ENCODE results near the gene TUBA3D.
A peak's percentile ranks its signal among the peaks of the same experiment; 100 is the strongest.
"Not testable (repeated sequence)": the region's sequence is repeated elsewhere in the genome, so short reads cannot be mapped to it uniquely, and the experiment has no call there.

The TUBA3D gene

DNA sequence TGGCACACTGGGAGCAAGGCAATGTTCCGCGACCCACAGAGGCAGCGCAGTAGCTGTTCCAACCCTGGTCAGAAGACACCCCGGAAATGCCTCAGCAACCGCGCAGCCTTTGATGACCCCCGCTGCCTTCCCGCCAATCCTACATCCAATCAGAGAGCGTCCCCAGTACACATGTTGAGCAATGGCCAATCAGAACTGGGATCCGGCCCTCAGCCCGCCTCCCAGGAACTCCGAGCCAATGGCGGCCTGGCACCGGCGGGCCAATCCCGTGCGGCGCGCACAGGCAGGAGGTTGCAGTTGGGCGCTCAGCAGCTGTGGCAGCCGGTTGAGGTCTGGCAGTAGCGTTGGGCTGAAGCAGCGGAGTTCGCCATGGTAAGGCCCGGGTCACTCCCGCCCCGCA lies at the start of gene TUBA3D:
Gene TUBA3D (plus strand): TSS at position 289 of the 400 bp plus-strand sequence. CDS start 81 bp downstream, at position 370.
- H3K4me3 ChIP-seq (ENCODE audit: low read length) = no peak within 1 kb of the TSS
- no peak for TF ChIP-seq ZNF274 (IDR thresholded peaks at IDR 0.05; ENCODE audit: low read depth, low read length)

- no peak for TF ChIP-seq ZNF274 (IDR thresholded peaks at IDR 0.05; ENCODE audit: low read depth, low read length)
- no peak overlapping the region for H3K4me3 ChIP-seq (ENCODE audit: low read length)
Measured at GRCh38 chr2:131426727-131427126, 49.2 kb upstream of the TUBA3D start.

DNA sequence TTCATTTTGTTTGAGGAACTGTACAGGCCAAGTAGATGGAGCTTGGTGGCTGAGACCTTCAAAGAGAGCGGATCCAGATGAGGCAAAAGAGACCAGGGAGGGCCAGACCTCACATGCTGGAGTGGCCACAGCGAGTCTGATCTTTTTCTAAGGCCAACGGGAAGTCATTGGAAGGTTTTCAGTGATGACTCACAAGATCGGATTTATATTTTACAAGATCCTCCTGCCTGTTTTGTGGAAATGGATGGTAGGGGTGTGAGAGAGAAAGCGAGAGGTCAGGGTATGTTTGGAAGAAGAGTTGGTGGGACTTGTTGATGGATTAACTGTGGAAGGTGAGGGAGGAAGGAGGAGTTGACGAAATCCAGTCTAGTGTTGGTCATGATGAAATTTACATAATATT lies 44.6 kb upstream of the TUBA3D start:
- H3K4me3 ChIP-seq (ENCODE audit: low read length) = no peak overlapping the region
- TF ChIP-seq ZNF274 (IDR thresholded peaks at IDR 0.05; ENCODE audit: low read depth, low read length) = no peak

DNA sequence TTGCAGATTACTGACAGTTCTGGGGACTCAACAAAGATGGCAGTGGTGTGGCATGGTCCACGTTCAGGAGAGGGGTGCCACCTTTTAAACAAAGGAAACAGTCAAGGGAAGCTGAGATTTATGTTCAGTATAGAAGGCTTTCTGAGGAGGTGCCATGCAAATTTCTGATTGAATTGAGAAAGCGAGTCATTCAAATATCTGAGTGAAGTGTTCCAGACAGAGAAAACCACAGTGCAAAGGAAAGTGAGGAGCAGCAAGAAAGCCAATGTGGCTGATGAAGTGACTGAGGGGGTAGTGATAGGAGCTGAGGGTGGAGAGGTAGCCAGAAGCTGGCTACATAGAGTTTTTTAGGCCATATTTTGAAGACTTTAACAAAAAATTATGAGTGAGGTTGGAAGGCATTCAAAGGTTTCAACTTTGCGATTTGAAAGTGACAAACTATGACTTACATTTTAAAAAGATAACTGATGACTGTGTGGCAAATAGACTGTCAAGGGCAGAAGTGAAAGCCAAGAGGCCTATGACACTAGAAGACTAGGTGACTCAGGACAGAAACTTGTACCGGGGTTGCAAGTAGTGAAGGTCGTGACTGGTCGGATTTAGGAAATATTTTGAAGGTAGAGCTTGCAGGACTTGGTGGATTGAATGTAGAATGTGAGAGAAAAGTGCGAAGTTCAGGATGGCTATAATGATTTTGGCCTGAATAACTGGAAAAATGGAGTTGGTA lies 35.0 kb upstream of the TUBA3D start:
- H3K4me3 ChIP-seq (ENCODE audit: low read length) = not testable (repeated sequence)

DNA sequence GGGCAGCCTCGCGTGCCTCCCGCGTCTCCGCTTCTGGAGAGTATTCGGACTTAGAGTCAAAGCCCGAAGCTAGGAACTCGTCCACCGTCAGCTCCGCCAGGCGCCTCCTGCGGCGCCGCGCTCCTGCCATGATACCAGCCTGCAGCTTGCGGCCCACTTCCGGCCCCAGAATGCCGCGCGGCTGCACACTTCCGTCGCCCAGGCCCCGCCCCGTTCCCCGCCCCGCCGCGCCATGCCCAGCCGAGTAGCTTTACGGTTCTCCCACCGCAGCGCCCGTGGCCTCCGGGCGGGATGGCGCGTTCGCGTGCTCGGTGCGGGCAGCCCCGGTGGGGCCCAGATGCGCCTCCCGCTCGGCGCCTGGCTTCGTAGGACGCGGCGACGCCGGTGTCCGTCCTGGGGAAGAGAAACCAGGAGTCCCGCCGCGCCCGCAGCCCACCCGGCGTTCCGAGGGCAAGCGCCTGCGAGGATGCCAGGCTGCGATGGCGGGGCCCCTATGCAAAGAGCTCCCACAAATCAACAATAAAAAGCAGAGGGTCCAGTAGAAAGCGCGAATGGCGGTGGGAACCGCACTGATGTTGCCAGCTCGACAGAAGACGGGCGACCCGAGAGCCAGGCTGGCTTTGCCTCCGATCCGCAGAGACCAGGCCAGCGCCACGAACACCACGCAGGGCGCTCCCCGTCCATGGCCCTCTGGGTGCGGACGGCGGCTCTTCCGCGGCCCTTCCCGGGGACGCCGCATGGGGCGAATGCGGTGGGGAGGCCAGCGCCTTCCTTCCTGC lies 31.0 kb upstream of the TUBA3D start:
- peak overlapping the region; percentile 43; the same call in 1 of the 2 replicates for H3K4me3 ChIP-seq (ENCODE audit: low read length)

- not testable (repeated sequence) for H3K4me3 ChIP-seq (ENCODE audit: low read length)
Measured at GRCh38 chr2:131445515-131445797, 30.5 kb upstream of the TUBA3D start.

DNA sequence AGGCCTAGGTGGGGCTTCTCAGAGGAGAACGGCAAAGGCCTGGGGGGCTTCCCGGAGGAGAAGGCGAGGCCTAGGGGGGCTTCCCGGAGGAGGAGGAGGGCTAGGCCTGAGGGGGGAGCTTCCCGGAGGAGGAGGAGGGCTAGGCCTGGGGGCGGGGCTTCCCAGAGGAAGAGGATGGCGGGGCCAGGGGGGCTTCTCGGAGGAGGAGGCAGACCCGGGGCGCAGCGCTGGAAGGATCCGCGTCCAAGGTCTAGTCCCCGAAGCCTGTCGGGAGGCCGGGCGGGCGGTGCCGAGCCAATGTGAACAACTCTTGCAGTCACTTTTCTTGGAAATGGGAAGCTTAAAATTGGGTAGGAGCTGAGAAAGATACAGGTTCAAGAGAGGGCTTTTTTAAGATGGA lies 30.0 kb upstream of the TUBA3D start:
- H3K4me3 ChIP-seq (ENCODE audit: low read length) = no peak overlapping the region
- TF ChIP-seq ZNF274 (IDR thresholded peaks at IDR 0.05; ENCODE audit: low read depth, low read length) = no peak

- H3K4me3 ChIP-seq (ENCODE audit: low read length) = not testable (repeated sequence)
Measured at GRCh38 chr2:131447981-131448380, 27.9 kb upstream of the TUBA3D start.

GRCh38 chr2:131451265-131451949 lies 24.5 kb upstream of the TUBA3D start:
- H3K4me3 ChIP-seq (ENCODE audit: low read length) = not testable (repeated sequence)

DNA sequence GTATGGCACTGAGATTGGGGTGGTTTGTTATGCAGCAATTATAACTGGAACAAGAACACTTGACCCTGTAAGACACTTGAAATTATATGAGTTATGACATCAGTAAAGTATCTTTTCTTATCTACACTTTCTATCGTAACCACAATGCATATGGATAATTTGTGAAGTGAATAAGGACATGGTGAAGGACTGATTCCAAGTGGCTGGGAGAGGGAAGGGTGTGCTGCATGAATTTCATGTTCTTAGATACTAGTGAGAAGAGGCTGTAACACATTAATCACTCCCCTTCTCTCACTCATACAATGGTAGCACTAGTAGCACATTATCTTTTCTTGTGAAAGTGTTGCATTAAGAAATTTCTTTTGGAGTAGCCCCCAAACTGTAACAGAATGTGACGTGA lies 21.0 kb upstream of the TUBA3D start:
- not testable (repeated sequence) for H3K4me3 ChIP-seq (ENCODE audit: low read length)

- H3K4me3 ChIP-seq (ENCODE audit: low read length) = not testable (repeated sequence)
Measured at GRCh38 chr2:131467722-131468121, 8.2 kb upstream of the TUBA3D start.

DNA sequence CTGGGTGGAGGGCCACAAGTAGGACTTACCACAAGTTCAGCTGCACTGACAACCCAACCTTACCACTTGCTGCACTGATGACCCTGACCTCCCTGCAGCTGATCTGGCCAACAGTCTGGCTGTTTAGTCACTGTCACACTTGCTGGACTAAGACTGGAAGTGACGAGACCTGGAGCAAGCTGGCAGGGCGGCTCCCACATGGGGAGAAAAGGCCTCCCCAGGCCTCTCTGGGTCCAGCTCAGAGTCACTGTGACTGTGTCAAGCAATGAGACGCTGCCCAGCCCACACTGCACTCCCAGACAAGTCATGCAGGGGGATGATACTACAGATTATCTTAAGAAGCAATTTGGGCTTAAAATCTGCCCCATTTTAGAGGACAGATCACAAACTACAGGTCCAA lies 5.0 kb upstream of the TUBA3D start:
- H3K4me3 ChIP-seq (ENCODE audit: low read length) = not testable (repeated sequence)

DNA sequence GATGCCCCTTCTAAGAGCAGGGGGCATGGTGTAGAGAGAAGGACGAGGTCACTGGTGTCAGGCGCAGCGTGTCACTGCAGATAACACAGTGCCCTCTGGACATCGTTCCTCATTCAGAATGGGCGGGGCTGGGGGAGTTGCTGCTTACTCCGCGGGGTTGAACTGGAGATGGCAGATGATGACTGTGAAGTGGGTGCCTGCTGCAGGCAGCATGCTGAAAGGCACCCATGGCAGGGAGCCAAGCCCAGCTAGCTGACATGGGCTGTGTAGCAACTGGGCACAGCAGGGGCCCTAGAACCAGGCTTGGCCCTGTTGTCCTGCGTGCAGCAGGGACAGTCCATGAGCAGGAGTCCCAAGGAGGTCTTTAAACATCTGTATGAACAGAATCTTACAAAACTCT lies 4.3 kb upstream of the TUBA3D start:
- not testable (repeated sequence) for H3K4me3 ChIP-seq (ENCODE audit: low read length)

DNA sequence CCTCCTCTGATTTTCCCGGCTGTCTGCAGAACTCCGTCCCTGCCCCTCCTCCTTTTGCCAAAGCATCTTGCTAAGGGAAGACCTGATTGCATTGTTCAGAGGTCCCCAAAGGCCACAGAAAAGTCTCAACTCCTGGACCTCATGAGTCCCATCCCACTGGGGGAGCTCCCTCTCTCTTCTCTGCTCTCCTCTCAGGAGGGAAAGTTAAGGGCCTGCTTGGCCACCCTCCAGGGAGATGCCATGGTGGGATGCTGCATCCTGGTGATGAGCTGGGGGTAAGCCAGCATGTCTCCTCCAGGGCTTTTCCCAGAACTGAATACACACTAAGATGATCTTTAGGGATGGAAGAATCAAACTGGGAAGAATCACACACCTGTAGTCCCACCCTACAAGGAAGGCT lies 2.7 kb upstream of the TUBA3D start:
- not testable (repeated sequence) for H3K4me3 ChIP-seq (ENCODE audit: low read length)

DNA sequence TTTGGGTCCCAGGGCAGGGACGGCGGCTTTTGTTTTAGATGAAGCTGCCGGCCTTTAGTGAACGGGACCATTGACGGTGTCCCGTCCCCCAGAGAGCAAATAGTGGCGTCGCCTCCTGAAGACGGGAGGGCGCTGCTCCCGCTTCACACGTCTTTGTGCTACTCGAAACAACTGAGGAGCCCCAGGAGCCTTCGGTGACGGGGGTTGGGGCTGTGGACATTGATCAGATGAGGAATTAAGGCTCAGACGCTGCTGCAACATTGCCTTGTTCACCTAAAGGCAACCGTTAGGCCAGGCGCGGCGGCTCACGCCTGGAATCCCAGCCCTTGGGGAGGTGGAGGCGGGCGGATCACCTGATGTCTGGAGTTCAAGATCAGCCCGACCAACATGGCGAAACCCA lies 444 bp downstream of the TUBA3D start:
- not testable (repeated sequence) for H3K4me3 ChIP-seq (ENCODE audit: low read length)

GRCh38 chr2:131477227-131477626 lies 1.3 kb downstream of the TUBA3D start:
- not testable (repeated sequence) for H3K4me3 ChIP-seq (ENCODE audit: low read length)

DNA sequence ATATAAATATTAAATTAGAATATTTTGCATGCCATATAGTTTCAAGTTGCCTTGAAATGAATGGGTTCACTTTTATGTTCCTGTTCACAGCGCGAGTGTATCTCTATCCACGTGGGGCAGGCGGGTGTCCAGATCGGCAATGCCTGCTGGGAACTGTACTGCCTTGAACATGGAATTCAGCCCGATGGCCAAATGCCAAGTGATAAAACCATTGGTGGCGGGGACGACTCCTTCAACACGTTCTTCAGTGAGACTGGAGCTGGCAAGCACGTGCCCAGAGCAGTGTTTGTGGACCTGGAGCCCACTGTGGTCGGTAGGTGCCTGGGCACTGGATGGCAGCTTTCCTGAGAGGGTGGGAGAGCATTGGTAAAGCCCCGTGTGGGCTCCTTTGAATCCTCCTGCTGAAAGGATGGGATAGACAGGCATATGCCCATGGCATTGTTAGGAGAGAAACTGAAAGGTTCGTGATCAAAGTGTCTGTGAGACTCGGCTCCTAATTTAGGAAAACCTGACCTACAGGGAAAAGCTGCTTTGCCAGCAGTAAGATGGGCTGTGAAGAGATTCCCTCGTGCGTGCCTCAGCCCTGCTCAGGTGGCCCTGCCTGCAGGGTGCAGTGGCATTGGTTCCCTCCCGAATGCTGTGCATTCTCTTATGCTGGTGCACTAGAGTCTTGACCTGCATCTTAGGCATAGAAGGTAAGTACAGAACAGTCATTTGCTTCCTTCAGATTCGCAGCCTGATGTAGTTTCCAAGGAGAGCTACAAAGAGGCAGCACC lies 2.3 kb downstream of the TUBA3D start:
- not testable (repeated sequence) for H3K4me3 ChIP-seq (ENCODE audit: low read length)

- not testable (repeated sequence) for H3K4me3 ChIP-seq (ENCODE audit: low read length)
Measured at GRCh38 chr2:131478850-131479461, 3.0 kb downstream of the TUBA3D start.

- not testable (repeated sequence) for H3K4me3 ChIP-seq (ENCODE audit: low read length)
Measured at GRCh38 chr2:131480351-131480750, 4.4 kb downstream of the TUBA3D start.

DNA sequence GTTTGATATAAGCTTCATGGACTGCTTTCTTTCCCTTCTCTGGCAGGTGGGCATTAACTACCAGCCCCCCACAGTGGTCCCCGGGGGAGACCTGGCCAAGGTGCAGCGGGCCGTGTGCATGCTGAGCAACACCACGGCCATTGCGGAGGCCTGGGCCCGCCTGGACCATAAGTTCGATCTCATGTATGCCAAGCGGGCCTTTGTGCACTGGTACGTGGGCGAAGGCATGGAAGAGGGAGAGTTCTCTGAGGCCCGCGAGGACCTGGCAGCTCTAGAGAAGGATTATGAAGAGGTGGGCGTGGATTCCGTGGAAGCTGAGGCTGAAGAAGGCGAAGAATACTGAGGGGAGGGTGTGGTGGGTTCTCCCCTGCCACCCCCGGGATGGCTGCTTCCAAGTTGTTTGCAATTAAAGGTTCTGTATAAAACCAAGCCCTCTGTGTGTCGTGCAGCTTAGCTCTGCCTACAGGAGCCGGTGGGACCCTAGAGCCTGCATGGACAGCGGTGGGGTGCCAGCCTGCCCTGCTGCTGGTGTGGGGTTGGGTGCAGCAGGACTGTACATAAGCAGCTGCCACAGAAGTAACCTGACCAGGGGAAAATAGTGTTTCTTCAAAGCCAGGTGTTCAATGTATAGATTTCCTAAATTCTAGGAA lies 6.7 kb downstream of the TUBA3D start:
- not testable (repeated sequence) for H3K4me3 ChIP-seq (ENCODE audit: low read length)

Data from GM08714 (cell line).